VCaP (cell line): Measurements from ENCODE around the gene SMURF1.

Source experiments
- H3K27ac ChIP-seq: fragments of 450-650 bp; 2 replicates; pipeline ENCODE4 v1.5.1; 2017
- TF ChIP-seq, protein P1 (sequence below): fragments of 450-650 bp; conservative IDR thresholded peaks from 2 replicates; pipeline ENCODE4 v1.5.1; 2017; ENCODE audit warnings: mild to moderate bottlenecking, moderate library complexity

The SMURF1 gene

DNA sequence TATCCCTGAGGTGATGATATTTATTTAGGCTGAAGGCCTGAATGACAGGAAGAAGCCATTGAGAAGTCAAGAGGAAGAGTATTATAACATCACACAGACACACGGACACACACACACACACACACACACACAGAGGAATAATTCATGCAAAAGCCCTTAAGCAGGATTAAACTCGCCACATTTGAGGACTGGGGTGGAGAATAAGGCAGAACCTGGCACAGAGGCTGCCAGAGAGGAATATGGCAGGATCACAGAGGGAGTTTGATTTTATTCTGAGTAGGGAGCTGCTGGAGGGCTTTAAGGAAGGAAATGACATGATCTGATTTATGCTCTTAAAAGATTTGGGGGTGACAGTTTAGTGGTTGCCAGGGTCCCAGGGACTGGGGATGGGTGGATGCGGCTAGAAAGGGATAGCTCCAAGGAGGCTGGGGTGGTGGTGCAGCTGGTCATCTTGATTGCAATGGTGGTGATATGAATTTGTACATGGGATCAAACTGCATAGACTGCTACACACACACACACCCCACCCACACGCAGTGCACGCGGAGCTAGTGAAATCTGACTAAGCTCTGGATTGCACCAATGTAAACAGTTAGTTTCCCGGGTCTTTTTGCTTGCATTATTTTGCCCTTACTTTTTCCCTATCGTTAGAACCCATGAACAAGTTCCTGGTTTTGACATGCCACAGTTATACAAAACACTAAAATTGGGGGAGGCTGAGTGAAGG is 11.2 kb downstream of the SMURF1 start:
- no peak overlapping the region for H3K27ac ChIP-seq
- TF ChIP-seq, protein P1, sequence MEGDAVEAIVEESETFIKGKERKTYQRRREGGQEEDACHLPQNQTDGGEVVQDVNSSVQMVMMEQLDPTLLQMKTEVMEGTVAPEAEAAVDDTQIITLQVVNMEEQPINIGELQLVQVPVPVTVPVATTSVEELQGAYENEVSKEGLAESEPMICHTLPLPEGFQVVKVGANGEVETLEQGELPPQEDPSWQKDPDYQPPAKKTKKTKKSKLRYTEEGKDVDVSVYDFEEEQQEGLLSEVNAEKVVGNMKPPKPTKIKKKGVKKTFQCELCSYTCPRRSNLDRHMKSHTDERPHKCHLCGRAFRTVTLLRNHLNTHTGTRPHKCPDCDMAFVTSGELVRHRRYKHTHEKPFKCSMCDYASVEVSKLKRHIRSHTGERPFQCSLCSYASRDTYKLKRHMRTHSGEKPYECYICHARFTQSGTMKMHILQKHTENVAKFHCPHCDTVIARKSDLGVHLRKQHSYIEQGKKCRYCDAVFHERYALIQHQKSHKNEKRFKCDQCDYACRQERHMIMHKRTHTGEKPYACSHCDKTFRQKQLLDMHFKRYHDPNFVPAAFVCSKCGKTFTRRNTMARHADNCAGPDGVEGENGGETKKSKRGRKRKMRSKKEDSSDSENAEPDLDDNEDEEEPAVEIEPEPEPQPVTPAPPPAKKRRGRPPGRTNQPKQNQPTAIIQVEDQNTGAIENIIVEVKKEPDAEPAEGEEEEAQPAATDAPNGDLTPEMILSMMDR = no peak

DNA sequence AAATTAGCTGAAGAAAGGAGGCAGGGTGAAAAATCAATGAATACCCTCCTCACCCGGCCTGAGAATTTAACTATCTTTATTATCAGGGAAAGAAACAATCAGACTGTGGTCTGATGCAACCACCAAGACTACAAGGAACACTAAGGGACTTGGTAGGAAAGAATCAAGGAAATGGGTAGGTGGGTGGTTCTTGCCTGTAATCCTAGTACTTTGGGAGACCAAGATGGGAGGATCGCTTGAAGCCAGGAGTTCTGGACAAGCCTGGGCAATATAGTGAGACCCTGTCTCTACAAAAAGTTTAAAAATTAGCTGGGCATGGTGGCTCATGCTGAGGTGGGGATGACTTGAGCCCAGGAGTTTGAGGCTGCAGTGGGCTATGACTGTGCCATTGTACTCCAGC is 12.6 kb downstream of the SMURF1 start:
- TF ChIP-seq, protein P1 = no peak
- no peak overlapping the region for H3K27ac ChIP-seq

DNA sequence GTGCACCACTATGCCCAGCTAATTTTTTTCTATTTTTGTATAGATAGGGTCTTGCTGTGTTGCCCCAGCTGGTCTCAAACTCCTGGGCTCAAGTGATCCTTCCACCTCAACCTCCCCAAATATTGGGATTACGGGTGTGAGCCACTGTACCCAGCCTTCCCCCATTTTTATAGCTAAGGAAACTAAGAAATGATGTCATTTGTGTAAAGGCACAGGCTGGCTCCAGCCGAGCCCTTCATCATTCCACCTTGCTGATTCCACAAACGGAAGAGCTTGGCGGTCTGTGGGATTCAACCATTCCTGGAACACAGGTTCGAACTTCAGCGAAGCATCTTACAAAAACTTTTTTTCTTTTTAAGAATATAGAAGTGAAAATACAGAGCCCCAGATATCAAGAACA is 14.4 kb downstream of the SMURF1 start:
- H3K27ac ChIP-seq = peak overlapping the region; percentile 78
- TF ChIP-seq, protein P1 = no peak

DNA sequence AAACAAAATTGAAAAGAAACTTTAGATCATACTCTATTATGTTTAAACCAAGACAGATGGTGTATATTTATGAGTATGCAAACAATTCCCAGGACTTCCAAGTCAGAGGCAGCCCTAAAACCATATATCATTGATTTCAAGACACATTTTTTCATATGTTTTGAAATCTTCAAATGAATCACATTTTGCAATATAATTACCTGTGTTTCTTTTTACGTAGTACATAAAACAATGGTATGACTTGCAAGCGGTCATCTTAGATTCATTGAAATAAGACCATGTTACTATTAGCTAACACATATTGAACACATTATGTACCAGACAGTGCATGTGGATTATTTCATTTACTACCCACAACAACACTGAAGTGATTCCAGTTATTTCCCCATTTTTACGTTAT is 14.9 kb downstream of the SMURF1 start:
- H3K27ac ChIP-seq = peak overlapping the region; percentile 78
- TF ChIP-seq, protein P1 = no peak

DNA sequence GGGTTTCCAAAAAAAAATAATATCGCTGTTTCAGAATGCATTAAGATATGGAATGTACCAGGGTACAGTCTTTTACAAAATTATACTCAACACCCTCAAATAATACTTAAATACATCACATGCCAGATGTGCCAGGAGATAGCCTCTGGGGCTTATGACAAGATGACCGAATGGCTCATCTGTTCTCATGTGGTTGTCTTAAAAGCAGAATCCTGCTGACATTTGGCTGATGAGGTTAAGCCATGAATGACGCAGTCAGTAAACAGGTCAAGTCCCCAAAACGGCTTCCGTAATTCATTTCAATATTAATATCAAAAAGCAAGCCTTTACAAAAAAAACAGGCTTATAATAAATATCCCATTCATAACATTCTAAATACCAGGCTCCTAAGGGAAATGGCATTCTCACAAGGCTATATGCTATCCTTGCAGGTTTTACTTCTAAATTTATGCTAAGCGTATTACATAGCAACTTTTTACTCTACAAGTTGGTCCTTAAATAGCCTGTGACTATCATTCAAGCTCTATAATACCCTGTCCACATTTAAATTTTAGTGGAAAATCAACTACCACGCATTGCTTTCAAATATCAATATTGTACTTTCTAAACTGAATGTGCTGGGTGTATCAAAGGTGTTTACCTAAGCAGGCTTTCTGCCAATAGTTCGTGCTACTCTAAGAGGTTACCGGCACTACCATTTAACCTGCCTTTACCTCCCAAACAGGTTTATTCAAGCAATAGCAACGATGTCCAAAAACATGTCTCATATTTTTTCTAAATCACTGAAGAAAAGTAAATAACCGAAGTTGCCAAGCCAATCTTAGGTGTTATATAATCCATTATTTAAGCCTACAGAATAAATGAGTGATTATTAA is 15.6 kb downstream of the SMURF1 start:
- peak overlapping the region; percentile 78 for H3K27ac ChIP-seq
- TF ChIP-seq, protein P1 = no peak

DNA sequence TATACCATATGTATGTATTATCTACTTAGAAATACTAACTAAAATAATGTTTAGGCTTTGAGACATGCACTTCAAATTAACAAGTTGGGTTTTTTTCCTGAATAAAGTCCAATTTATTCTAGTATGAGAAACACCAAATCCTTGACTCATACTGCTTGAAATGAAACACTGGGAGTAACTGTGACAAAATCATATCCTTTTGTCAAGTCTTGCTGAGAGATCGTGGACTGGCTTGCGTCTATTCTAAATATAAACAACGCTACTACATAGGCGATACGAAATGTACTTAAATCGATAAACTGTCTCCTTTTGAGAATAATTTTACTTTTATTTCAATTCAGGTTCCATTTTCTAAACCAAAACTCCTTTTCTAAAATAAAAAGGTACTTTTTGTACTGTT is 16.3 kb downstream of the SMURF1 start:
- H3K27ac ChIP-seq = peak overlapping the region; percentile 78
- TF ChIP-seq, protein P1 = no peak

DNA sequence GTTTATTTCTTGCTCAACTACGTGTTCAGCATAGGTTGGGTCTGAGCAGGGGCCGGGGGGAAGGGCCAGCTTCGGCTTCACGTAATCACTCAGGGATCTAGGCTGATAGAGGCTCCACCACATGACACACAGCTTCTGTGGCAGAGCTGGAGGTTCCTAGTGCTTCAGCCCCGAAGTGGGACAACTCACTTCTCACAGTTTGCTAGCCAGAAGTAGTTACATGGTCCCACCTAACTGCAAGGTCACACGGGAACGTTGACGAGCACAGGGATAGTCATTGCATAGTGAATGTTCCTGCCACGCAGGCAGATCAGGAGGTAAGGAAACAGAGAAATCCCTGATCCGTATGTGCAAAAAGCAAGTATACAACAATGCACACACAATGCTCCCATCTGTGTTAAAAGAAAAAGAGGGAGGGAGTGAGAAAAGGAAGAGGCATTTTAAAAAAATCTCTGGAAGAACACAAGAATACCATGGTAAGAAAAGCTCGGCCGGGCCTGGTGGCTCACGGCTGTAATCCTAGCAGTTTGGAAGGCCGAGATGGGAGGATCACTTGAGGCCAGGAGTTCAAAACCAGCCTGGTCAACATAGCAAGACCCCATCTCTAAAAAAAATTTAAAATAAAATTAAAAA is 16.9 kb downstream of the SMURF1 start:
- TF ChIP-seq, protein P1 = no peak
- H3K27ac ChIP-seq = peak overlapping the region; percentile 78
